Measurements from ENCODE around the gene CTIF.
A peak's percentile ranks its signal among the peaks of the same experiment; 100 is the strongest.

Gene CTIF

GRCh38 chr18:48776156-48776555 is 237.3 kb downstream of the CTIF start:
- DNase-seq (ENCODE audit: low spot score) = no peak

- DNase-seq (ENCODE audit: low spot score) = no peak
These were observed 237.8 kb downstream of the CTIF start for GRCh38 chr18:48776641-48777025.

DNA sequence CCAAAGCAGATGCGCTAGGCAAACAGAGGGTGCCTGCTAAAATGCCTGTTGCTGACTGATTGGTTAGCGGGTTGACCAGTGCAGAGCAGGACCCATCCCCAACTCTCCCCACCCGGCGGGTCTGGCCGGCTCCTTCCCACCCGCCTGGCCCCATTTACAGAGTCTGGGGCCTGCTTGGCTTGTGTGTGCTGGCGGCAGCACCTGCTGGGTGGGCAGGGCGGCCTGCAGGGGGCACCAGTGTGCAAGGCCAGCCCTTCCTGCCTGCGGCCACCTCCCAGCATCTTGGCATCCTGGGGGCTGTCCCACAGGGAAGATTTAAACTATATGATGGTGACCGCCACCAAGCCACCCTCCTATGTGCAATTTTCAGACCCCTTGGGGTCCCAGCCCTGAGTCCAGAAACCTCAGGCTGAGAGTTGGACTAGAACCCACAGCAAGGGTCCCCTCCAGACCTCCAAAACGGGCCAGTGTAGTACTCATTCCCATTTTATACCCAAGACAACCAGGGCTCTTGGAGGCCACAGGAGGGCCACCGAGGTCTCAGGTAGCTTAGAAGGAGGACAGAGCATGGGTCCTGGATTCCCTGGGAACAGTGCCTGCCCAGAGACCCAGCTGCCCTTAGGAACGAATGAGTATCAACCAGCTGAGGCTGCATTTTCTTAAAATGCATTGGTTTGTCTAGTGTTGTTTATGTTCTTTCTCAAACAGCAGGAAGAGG is 238.4 kb downstream of the CTIF start:
- DNase-seq (ENCODE audit: low spot score) = peak; percentile 66

GRCh38 chr18:48777744-48778116 is 238.9 kb downstream of the CTIF start:
- no peak for DNase-seq (ENCODE audit: low spot score)

- DNase-seq (ENCODE audit: low spot score) = no peak
These were observed 239.6 kb downstream of the CTIF start for GRCh38 chr18:48778344-48779011.

- no peak for DNase-seq (ENCODE audit: low spot score)
These were observed 240.6 kb downstream of the CTIF start for GRCh38 chr18:48779462-48779861.

- peak; percentile 36 for DNase-seq (ENCODE audit: low spot score)
These were observed 241.5 kb downstream of the CTIF start for GRCh38 chr18:48780201-48780912.

GRCh38 chr18:48780913-48781162 is 242.0 kb downstream of the CTIF start:
- DNase-seq (ENCODE audit: low spot score) = no peak

DNA sequence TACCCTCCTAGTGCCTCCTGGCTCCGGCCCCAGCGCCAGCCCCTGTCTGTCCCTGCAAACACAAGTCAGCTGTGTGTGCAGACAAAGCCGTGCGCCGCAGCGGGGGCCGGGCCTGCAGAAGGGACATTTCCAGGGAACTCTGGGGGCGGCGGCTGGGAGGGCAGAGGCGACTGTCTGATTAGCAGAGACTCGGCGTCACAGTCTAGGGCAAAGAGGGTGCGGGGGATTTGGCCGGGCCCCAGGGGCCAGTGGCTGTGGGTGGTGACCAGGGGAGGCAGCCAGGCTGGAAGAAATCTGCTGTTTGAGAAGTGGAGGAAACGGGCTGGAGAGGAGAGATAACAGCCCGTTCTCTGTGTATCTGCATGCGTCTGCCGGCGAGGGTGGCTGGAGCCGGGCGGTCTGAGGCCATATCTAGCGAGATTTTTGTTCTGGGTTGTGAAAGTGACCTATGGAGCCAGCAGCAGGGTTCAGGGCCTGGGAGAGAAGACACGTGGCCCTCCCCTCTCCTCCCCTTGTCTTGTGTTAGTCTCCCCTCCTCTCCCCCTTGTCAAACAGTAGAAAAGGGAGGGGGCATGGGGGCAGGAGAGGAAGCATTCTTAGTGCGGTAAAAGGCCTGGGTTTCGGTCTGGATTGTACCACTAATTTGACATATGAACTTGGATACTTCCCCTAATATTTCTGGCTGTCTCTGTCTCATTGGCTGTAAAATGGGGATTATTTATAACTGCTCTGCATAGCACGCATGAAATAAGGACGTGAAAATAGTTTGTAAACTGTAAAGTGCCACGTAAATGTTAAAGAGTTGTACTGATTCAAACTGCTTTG is 242.5 kb downstream of the CTIF start:
- peak; percentile 72 for DNase-seq (ENCODE audit: low spot score)

DNA sequence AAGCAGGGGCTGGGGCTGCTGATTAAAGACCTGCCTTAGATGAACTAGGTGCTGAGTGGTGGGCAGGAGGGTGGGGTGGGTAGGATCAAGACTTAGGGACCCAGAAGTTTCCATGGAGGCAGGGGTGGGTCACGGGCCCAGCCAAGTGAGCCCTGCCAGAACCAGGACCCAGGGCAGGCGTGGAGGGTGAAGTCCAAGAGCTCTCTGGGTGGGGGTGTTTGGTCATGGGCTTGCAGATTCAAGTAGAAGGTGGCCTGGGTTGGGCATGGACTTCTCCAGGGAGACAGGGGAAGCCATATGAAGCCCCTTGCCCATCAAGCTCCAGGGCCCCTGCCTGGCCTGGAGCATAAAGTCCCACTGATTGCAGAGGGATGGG is 243.1 kb downstream of the CTIF start:
- no peak for DNase-seq (ENCODE audit: low spot score)

DNA sequence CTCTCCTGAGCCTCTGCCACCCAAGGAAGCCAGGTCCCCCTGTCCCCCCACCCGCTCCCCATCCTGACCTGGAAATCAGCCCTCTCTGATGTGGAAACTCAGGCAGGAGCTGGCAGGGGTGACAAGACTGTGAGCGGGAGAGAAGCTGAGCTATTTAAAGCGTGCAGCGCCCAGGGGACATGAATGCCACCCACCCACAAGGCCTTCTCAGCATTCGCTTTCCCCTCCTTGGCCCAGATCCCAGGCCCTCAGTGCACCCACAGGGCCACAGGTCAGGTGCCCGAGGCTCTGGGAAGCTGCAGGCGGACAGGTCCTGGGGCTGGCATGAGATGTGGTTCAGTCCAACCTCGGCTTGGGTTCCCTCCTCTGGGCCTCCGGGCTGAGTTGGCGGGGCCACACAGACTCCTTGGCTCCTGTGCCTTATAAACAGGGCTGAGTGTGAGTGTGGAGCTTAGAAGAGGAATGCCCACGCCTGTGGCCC is 243.6 kb downstream of the CTIF start:
- peak; percentile 30 for DNase-seq (ENCODE audit: low spot score)

GRCh38 chr18:48783616-48784520 is 245.0 kb downstream of the CTIF start:
- no peak for DNase-seq (ENCODE audit: low spot score)

DNA sequence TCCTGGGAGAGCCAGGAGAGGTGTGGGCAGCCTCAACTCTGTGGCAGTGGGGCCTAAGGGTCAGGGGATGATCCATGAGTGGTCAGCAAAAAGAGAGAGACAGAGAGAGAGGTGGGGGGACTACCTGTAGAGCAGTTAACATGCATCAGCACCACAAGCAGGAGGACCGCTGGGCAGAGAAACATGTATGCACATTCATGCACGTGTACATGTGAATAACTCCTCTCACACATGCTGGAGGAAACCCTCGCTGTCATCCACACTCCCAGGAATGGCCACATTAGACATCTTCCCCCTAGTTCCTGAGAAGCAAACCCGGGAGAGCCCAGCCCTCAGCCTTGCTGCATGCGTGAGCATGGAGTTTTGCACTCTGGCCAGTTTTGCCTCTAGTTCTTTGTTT is 245.8 kb downstream of the CTIF start:
- no peak for DNase-seq (ENCODE audit: low spot score)

GRCh38 chr18:48785091-48785614 is 246.3 kb downstream of the CTIF start:
- no peak for DNase-seq (ENCODE audit: low spot score)

DNA sequence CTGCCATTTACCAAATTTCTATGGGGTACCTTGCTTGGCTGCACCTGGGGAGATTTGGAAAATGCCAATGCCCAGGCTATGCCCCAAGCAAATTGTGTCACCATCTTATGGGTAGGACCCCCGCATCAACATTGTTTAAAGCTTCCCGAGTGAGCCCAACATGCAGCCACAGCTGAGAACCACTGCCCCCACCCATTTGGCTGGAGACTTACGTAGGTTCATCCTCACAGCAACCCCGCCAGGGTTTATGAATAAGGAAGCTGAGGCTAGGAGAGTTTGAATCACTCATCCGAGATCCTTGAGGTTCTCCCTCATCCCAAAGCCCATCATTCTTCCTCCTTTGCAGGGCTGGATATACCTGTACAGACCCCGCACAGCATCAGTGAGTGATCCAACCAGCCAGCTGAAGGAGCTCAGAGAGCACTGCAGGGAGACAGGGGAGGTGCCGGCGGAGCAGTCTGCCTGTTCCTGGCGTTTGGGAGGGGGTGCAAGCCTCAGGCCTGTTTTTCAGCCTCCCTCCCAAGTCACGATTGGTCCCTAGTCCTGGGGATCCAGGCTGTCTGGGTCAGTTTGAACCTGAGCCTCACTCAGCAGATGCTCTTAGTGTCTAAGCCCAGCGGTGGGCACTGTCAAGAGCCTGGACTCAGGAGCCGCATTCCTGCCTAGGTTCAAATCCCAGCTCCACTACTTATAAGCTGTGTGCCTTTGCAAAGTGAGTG is 247.1 kb downstream of the CTIF start:
- DNase-seq (ENCODE audit: low spot score) = no peak

- DNase-seq (ENCODE audit: low spot score) = no peak
These were observed 247.8 kb downstream of the CTIF start for GRCh38 chr18:48786455-48787202.

DNA sequence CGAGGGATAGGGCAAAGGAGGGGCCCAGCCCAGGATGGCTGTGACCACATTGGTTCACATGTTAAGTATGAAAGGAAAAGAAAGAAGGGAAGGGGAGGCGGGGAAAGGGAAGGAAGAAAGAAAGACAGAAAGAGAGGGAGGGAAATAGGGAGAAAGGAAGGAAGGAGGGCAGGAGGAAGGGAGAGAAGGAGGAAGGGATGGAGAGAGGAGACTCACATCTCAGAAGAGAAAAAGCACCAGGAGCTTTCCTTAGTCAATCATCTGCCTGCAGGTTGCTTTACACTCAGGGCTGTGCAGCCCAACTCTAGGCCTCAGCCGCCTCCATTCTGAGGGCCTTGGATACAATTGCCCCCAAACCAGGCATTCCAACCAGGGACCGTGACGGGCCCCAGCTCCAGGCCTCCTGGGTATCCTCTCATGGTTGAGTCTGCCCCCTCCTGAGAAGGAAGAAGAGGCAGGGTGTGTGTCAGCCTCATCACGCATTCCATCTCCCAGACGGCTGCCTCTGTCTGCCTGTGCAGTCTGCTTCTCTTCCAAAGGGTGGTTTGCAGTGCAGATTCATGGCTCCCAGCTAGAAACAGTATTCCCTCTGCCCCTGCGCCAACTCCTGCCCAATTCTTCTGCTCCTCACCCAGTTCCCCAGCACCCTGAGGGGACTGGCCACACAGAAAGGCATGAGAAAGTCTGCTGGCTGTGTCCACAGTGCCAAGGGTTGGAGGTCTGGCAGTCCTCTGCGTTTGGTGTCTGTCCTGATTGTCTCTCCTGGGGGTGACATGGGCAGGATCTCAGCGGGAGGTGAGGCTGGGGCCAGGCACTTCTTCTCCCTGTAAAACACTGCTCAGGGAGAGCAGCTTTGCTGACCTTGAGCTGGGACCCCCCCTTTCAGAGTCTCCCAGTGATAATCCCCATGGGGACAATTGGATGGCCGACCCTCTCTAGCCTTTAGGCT is 248.6 kb downstream of the CTIF start:
- peak; percentile 45 for DNase-seq (ENCODE audit: low spot score)

GRCh38 chr18:48788373-48788772 is 249.5 kb downstream of the CTIF start:
- no peak for DNase-seq (ENCODE audit: low spot score)

Data from AG08395 (cell line).